ENCODE data around the gene RPL41.

DNA sequence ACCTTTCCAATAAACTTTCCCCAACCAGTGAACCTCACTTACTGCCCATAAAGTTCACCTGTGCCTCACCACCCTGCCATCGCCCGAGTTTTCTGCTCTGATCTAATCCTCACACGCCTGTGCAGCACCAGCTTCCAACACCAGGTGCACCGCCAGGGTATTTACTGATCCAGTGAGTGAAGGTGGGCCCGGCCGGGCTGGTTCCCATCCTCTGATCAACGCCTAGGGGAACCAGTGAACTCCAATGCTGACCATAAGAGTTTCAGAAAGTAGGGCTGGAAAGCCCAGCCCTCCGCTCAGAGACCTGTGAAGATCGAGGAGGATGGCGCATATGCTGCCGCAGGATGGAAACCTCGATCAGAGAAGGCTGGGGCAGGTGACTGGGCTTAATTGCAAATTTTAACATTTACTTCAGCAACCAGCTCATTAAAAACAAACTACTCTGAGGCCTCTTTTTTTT lies 35.3 kb downstream of the RPL41 start:
- TF ChIP-seq, protein P1, sequence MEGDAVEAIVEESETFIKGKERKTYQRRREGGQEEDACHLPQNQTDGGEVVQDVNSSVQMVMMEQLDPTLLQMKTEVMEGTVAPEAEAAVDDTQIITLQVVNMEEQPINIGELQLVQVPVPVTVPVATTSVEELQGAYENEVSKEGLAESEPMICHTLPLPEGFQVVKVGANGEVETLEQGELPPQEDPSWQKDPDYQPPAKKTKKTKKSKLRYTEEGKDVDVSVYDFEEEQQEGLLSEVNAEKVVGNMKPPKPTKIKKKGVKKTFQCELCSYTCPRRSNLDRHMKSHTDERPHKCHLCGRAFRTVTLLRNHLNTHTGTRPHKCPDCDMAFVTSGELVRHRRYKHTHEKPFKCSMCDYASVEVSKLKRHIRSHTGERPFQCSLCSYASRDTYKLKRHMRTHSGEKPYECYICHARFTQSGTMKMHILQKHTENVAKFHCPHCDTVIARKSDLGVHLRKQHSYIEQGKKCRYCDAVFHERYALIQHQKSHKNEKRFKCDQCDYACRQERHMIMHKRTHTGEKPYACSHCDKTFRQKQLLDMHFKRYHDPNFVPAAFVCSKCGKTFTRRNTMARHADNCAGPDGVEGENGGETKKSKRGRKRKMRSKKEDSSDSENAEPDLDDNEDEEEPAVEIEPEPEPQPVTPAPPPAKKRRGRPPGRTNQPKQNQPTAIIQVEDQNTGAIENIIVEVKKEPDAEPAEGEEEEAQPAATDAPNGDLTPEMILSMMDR (IDR thresholded peaks at IDR 0.05), result peak; percentile 63
- TF ChIP-seq EZH2phosphoT487 (IDR thresholded peaks at IDR 0.05) (no peak), EZH2 (IDR thresholded peaks at IDR 0.05) (no peak)

Measured in neural progenitor cell (in vitro differentiated cells).